Fibroblast of the aortic adventitia (primary cell): ENCODE data around the gene INTU. TPM values are rescaled to one million over a fixed set of nuclear protein-coding genes. Genes with fewer than 3 reads are reported as not detected.
"Not testable (repeated sequence)": the region's sequence is repeated elsewhere in the genome, so short reads cannot be mapped to it uniquely, and the experiment has no call there.

Experiments used
- DNase-seq: peaks from one replicate; pipeline ENCODE4 v3.0.0-alpha.2; 2010; ENCODE audit warnings: low read depth
- H3K4me3 ChIP-seq: 2 replicates; pipeline ENCODE4 v1.5.1; 2011; ENCODE audit warnings: low read depth, mild to moderate bottlenecking, control low read depth, low read length, moderate library complexity
- CTCF ChIP-seq: IDR thresholded peaks from 2 replicates; pipeline ENCODE4 v1.5.1; 2011; ENCODE audit warnings: mild to moderate bottlenecking, low read length, control low read depth, inconsistent platforms; ENCODE audit not compliant: insufficient read depth
- total RNA-seq: library from RNA; depleted of rRNA; stranded (reverse); fragments of >200 nt; gene quantifications from 2 replicates; pipeline ENCODE4 v1.2.3, GENCODE V29; 2012; ENCODE audit warnings: low replicate concordance

Gene INTU
- total RNA-seq, 1 donor: 6.0 TPM

- peak; percentile 8 for DNase-seq
- H3K4me3 ChIP-seq: no peak overlapping the region
- TF ChIP-seq CTCF: no peak
Measured at GRCh38 chr4:127642169-127642568, 9.4 kb downstream of the INTU start.

GRCh38 chr4:127643791-127644190 lies 11.0 kb downstream of the INTU start:
- TF ChIP-seq CTCF: no peak
- no peak for DNase-seq

GRCh38 chr4:127648061-127648460 lies 15.3 kb downstream of the INTU start:
- H3K4me3 ChIP-seq: no peak overlapping the region
- no peak for DNase-seq
- TF ChIP-seq CTCF: no peak

More at GRCh38 chr4:127643791-127644190, 11.0 kb downstream of the INTU start:
- no peak overlapping the region for H3K4me3 ChIP-seq

GRCh38 chr4:127655590-127655989 lies 22.8 kb downstream of the INTU start:
- not testable (repeated sequence) for DNase-seq

GRCh38 chr4:127656047-127656680 lies 23.4 kb downstream of the INTU start:
- DNase-seq: no peak
- no peak for TF ChIP-seq CTCF
- H3K4me3 ChIP-seq: no peak overlapping the region

More at GRCh38 chr4:127655590-127655989, 22.8 kb downstream of the INTU start:
- H3K4me3 ChIP-seq: not testable (repeated sequence)

GRCh38 chr4:127660284-127660885 lies 27.6 kb downstream of the INTU start:
- H3K4me3 ChIP-seq: no peak overlapping the region
- DNase-seq: no peak
- no peak for TF ChIP-seq CTCF

GRCh38 chr4:127667116-127667515 lies 34.4 kb downstream of the INTU start:
- H3K4me3 ChIP-seq: no peak overlapping the region
- TF ChIP-seq CTCF: no peak
- DNase-seq: no peak
